Neural cell (in vitro differentiated cells): ENCODE results near the gene PAK5. TPM values are rescaled to one million over a fixed set of nuclear protein-coding genes. Genes with fewer than 3 reads are reported as not detected.

Experiments used
- H2AFZ ChIP-seq: fragments of 200-600, 300-800 bp; sonication (generic), shearing (Covaris generic); 2 replicates; pipeline ENCODE4 v1.6.0; 2014; ENCODE audit warnings: low read depth, mild to moderate bottlenecking, antibody characterized with exemption, low read length, moderate library complexity
- H3F3A ChIP-seq: fragments of 200-600 bp; shearing (Covaris generic); 2 replicates; pipeline ENCODE4 v1.6.1; 2016; ENCODE audit warnings: mild to moderate bottlenecking, moderate library complexity, mixed read lengths, antibody characterized with exemption, low read length; ENCODE audit not compliant: insufficient read depth, poor library complexity, severe bottlenecking
- H3K27ac ChIP-seq: fragments of 200-600, 300-800 bp; sonication (generic), shearing (Covaris generic); 2 replicates; pipeline ENCODE4 v1.5.1; 2014; ENCODE audit warnings: mild to moderate bottlenecking, low read length, moderate library complexity
- H3K27me3 ChIP-seq: fragments of 300-800, 200-600 bp; sonication (generic), shearing (Covaris generic); 2 replicates; pipeline ENCODE4 v1.6.0; 2014; ENCODE audit warnings: mild to moderate bottlenecking, low read depth, low read length, moderate library complexity; ENCODE audit not compliant: insufficient read depth
- H3K36me3 ChIP-seq: fragments of 300-800, 200-600 bp; sonication (generic), shearing (Covaris generic); 2 replicates; pipeline ENCODE4 v1.5.1; 2014; ENCODE audit warnings: mild to moderate bottlenecking, antibody characterized with exemption, low read length, moderate library complexity; ENCODE audit not compliant: insufficient read depth
- H3K4me2 ChIP-seq: fragments of 300-800, 200-600 bp; sonication (generic), shearing (Covaris generic); 2 replicates; pipeline ENCODE4 v1.6.0; 2014; ENCODE audit warnings: mild to moderate bottlenecking, low read length
- H3K4me3 ChIP-seq: fragments of 300-800, 200-600 bp; sonication (generic), shearing (Covaris generic); 2 replicates; pipeline ENCODE4 v1.5.1; 2014; ENCODE audit warnings: mild to moderate bottlenecking, low read length, moderate library complexity
- H3K79me2 ChIP-seq: fragments of 200-600 bp; shearing (Covaris generic); replicated peaks from 2 replicates; pipeline ENCODE4 v1.6.0; 2014; ENCODE audit warnings: mild to moderate bottlenecking, low read length, moderate library complexity; ENCODE audit not compliant: insufficient read depth
- H3K9ac ChIP-seq: fragments of 300-800, 200-600 bp; sonication (generic), shearing (Covaris generic); 2 replicates; pipeline ENCODE4 v1.6.1; 2016; ENCODE audit warnings: mild to moderate bottlenecking, low read length, mixed read lengths
- H3K9me2 ChIP-seq: fragments of 200-600 bp; shearing (Covaris generic); 2 replicates; pipeline ENCODE4 v1.6.1; 2016; ENCODE audit warnings: mild to moderate bottlenecking, low read length, mixed read lengths; ENCODE audit not compliant: insufficient read depth
- H3K9me3 ChIP-seq: fragments of 200-600, 300-800 bp; sonication (generic), shearing (Covaris generic); 2 replicates; pipeline ENCODE4 v1.6.1; 2016; ENCODE audit warnings: mild to moderate bottlenecking, mixed run types, low read length, moderate library complexity, mixed read lengths
- H4K20me1 ChIP-seq: fragments of 200-600 bp; shearing (Covaris generic); 2 replicates; pipeline ENCODE4 v1.6.1; 2016; ENCODE audit warnings: mild to moderate bottlenecking, mixed run types; ENCODE audit not compliant: insufficient read depth
- CTCF ChIP-seq: fragments of 450-650 bp; IDR thresholded peaks from 2 replicates; pipeline ENCODE4 v1.5.1; 2014; ENCODE audit warnings: antibody characterized with exemption, mild to moderate bottlenecking, moderate library complexity; ENCODE audit not compliant: poor library complexity, severe bottlenecking
- EP300 ChIP-seq: fragments of 450-650 bp; conservative IDR thresholded peaks from 2 replicates; pipeline ENCODE4 v1.6.1; 2014; ENCODE audit warnings: antibody characterized with exemption, mild to moderate bottlenecking, moderate library complexity; ENCODE audit not compliant: poor library complexity, severe bottlenecking
- EZH2 ChIP-seq: fragments of 200-600, 300-800 bp; shearing (Covaris generic), sonication (generic); IDR thresholded peaks from 2 replicates; pipeline ENCODE4 v1.6.1; 2014; ENCODE audit warnings: antibody characterized with exemption, low read length, borderline replicate concordance, mild to moderate bottlenecking; ENCODE audit not compliant: insufficient read depth, poor library complexity, severe bottlenecking
- MXI1 ChIP-seq: fragments of 450-650 bp; conservative IDR thresholded peaks from 2 replicates; pipeline ENCODE4 v1.6.1; 2014; ENCODE audit warnings: antibody characterized with exemption, mild to moderate bottlenecking; ENCODE audit not compliant: poor library complexity, severe bottlenecking
- POLR2AphosphoS5 ChIP-seq: IDR thresholded peaks from 2 replicates; pipeline ENCODE4 v1.6.1; 2012
- RAD21 ChIP-seq: fragments of 450-650 bp; conservative IDR thresholded peaks from 2 replicates; pipeline ENCODE4 v1.6.1; 2014; ENCODE audit warnings: antibody characterized with exemption, mild to moderate bottlenecking, moderate library complexity
- SMC3 ChIP-seq: fragments of 450-650 bp; conservative IDR thresholded peaks from 2 replicates; pipeline ENCODE4 v1.6.1; 2014; ENCODE audit warnings: antibody characterized with exemption, mild to moderate bottlenecking, moderate library complexity; ENCODE audit not compliant: poor library complexity
- TAF1 ChIP-seq: IDR thresholded peaks from 2 replicates; pipeline ENCODE4 v1.6.1; 2012; ENCODE audit warnings: low read depth
- polyA plus RNA-seq: library from polyadenylated mRNA; depleted of rRNA; stranded (reverse); fragments of >200 nt; gene quantifications from 2 replicates; pipeline ENCODE4 v1.2.3, GENCODE V29; 2014
- TF ChIP-seq, protein P1 (sequence below): IDR thresholded peaks from 2 replicates; pipeline ENCODE4 v1.6.1; 2012; ENCODE audit warnings: borderline replicate concordance

PAK5 gene
- polyA plus RNA-seq, 1 donor from 2014 or later = 48.3 TPM

DNA sequence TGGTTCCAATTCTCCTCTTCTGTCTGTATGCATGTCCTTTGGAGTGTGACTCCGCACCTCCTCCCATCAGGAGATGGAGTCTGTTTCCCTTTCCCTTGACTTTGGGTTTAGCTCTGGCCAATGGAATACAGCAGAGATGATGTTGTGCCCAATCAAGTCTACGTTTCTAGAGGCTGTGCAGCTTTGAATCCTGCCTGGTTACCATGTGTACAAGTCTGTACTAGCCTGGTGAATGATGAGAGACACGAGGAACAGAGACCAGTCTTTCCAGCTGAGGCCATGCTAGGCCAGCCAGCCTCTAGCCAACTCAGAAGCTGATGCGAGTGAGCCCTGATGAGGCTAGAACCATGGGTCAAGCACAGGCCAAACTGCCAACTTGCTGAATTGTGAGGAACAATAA is 241.3 kb downstream of the PAK5 start:
- TF ChIP-seq, protein P1, sequence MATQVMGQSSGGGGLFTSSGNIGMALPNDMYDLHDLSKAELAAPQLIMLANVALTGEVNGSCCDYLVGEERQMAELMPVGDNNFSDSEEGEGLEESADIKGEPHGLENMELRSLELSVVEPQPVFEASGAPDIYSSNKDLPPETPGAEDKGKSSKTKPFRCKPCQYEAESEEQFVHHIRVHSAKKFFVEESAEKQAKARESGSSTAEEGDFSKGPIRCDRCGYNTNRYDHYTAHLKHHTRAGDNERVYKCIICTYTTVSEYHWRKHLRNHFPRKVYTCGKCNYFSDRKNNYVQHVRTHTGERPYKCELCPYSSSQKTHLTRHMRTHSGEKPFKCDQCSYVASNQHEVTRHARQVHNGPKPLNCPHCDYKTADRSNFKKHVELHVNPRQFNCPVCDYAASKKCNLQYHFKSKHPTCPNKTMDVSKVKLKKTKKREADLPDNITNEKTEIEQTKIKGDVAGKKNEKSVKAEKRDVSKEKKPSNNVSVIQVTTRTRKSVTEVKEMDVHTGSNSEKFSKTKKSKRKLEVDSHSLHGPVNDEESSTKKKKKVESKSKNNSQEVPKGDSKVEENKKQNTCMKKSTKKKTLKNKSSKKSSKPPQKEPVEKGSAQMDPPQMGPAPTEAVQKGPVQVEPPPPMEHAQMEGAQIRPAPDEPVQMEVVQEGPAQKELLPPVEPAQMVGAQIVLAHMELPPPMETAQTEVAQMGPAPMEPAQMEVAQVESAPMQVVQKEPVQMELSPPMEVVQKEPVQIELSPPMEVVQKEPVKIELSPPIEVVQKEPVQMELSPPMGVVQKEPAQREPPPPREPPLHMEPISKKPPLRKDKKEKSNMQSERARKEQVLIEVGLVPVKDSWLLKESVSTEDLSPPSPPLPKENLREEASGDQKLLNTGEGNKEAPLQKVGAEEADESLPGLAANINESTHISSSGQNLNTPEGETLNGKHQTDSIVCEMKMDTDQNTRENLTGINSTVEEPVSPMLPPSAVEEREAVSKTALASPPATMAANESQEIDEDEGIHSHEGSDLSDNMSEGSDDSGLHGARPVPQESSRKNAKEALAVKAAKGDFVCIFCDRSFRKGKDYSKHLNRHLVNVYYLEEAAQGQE = no peak
- TF ChIP-seq SMC3 (no peak), POLR2AphosphoS5 (no peak), TAF1 (no peak), EZH2 (no peak), MXI1 (no peak)
- Histone ChIP-seq H3K4me3 (no peak overlapping the region), H4K20me1 (no peaks in the 10 kb centered on the region), H3K9me3 (no peaks in the 10 kb centered on the region), H3K79me2 (no peaks in the 10 kb centered on the region), H3K27me3 (no peaks in the 10 kb centered on the region), H3K4me2 (no peak overlapping the region), H3F3A (no peaks in the 10 kb centered on the region), H3K9me2 (no peaks in the 10 kb centered on the region), H2AFZ (no peak overlapping the region), H3K36me3 (peaks cover 6% of the 10 kb centered on the region), H3K27ac (no peak overlapping the region), H3K9ac (no peak overlapping the region)

DNA sequence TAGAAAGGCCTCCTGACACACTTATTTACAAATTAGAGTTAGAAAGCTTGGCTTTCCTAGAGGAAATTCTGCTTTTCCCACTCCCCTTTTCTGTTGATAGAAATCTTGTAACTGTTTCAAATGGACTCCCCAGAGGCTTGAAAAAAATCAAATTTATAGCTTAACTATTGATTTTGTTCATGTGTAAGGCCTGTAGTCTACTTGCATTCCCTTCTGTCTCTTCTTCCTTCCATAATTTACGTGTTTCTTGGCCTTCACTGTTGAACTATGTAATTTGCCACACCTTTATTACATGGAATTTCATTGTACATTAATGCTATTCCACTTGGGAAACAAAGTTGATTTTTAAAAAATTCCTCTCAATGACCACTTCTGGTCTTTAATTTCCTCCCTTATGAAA is 243.1 kb downstream of the PAK5 start:
- H2AFZ ChIP-seq = no peak overlapping the region
- H3K9me3 ChIP-seq = no peaks in the 10 kb centered on the region
- H3K4me3 ChIP-seq = no peak overlapping the region
- H4K20me1 ChIP-seq = no peaks in the 10 kb centered on the region
- no peak overlapping the region for H3K9ac ChIP-seq
- no peaks in the 10 kb centered on the region for H3K27me3 ChIP-seq
- H3K4me2 ChIP-seq = no peak overlapping the region
- H3F3A ChIP-seq = no peaks in the 10 kb centered on the region
- H3K79me2 ChIP-seq = no peaks in the 10 kb centered on the region
- peaks cover 6% of the 10 kb centered on the region for H3K36me3 ChIP-seq
- TF ChIP-seq EP300 = no peak
- no peak for TF ChIP-seq RAD21
- no peak for TF ChIP-seq SMC3
- no peak for TF ChIP-seq MXI1
- no peak for TF ChIP-seq CTCF
- no peak for TF ChIP-seq POLR2AphosphoS5
- no peak for TF ChIP-seq TAF1
- TF ChIP-seq, protein P1 = no peak
- TF ChIP-seq EZH2 = no peak
- H3K27ac ChIP-seq = no peak overlapping the region
- no peaks in the 10 kb centered on the region for H3K9me2 ChIP-seq
